HG02759 (cell line): ENCODE results near the gene EFTUD2.
A peak's percentile ranks its signal among the peaks of the same experiment; 100 is the strongest.

Experiments
- ATAC-seq: cut with Tn5 transposase; IDR thresholded peaks from one replicate; pipeline ENCODE4 v1.9.1; 2021; ENCODE audit warnings: mild to moderate bottlenecking, moderate library complexity; ENCODE audit not compliant: unreplicated experiment

EFTUD2 gene

GRCh38 chr17:44925731-44926697 lies 26.8 kb upstream of the EFTUD2 start:
- ATAC-seq, result no peak

GRCh38 chr17:44924107-44924544 lies 24.9 kb upstream of the EFTUD2 start:
- ATAC-seq, result no peak

- ATAC-seq, result no peak
Observed at GRCh38 chr17:44922746-44923470, 23.7 kb upstream of the EFTUD2 start.

- ATAC-seq, result no peak
Observed at GRCh38 chr17:44922136-44922535, 22.9 kb upstream of the EFTUD2 start.

GRCh38 chr17:44921122-44921882 lies 22.1 kb upstream of the EFTUD2 start:
- ATAC-seq, result no peak

- ATAC-seq, result no peak
Observed at GRCh38 chr17:44920565-44920940, 21.3 kb upstream of the EFTUD2 start.

GRCh38 chr17:44919885-44920564 lies 20.8 kb upstream of the EFTUD2 start:
- peak; percentile 77 for ATAC-seq

- no peak for ATAC-seq
Observed at GRCh38 chr17:44919411-44919810, 20.2 kb upstream of the EFTUD2 start.

GRCh38 chr17:44918006-44918405 lies 18.8 kb upstream of the EFTUD2 start:
- no peak for ATAC-seq

GRCh38 chr17:44917456-44917855 lies 18.2 kb upstream of the EFTUD2 start:
- ATAC-seq, result no peak

GRCh38 chr17:44916781-44917241 lies 17.6 kb upstream of the EFTUD2 start:
- ATAC-seq, result no peak

- no peak for ATAC-seq
Observed at GRCh38 chr17:44915862-44916780, 16.9 kb upstream of the EFTUD2 start.

GRCh38 chr17:44915321-44915726 lies 16.1 kb upstream of the EFTUD2 start, which contains the start of gene GFAP:
Gene GFAP (minus strand): TSS chr17:44915500. CDS start chr17:44915486, 14 bp downstream.
- ATAC-seq, result no peak

GRCh38 chr17:44914698-44915271 lies 15.5 kb upstream of the EFTUD2 start:
- no peak for ATAC-seq

GRCh38 chr17:44914148-44914547 lies 14.9 kb upstream of the EFTUD2 start:
- ATAC-seq, result no peak

GRCh38 chr17:44913676-44914075 lies 14.4 kb upstream of the EFTUD2 start:
- ATAC-seq, result no peak

- no peak for ATAC-seq
Observed at GRCh38 chr17:44912763-44913544, 13.7 kb upstream of the EFTUD2 start.
